C4-2B (cell line): ENCODE data around the gene UGT3A2.
"Not testable (repeated sequence)": the region's sequence is repeated elsewhere in the genome, so short reads cannot be mapped to it uniquely, and the experiment has no call there.

Experiments
- H3K27ac ChIP-seq: fragments of 450-650 bp; 2 replicates; pipeline ENCODE4 v1.5.1; 2017
- ZFX ChIP-seq: fragments of 450-650 bp; IDR thresholded peaks from 2 replicates; pipeline ENCODE4 v1.6.1; 2017
- TF ChIP-seq, protein P1 (sequence below): fragments of 450-650 bp; conservative IDR thresholded peaks from 2 replicates; pipeline ENCODE4 v1.5.1; 2017; ENCODE audit warnings: mild to moderate bottlenecking

Gene UGT3A2

GRCh38 chr5:36033486-36033885 is 33.2 kb downstream of the UGT3A2 start:
- TF ChIP-seq ZFX, result no peak
- TF ChIP-seq, protein P1, sequence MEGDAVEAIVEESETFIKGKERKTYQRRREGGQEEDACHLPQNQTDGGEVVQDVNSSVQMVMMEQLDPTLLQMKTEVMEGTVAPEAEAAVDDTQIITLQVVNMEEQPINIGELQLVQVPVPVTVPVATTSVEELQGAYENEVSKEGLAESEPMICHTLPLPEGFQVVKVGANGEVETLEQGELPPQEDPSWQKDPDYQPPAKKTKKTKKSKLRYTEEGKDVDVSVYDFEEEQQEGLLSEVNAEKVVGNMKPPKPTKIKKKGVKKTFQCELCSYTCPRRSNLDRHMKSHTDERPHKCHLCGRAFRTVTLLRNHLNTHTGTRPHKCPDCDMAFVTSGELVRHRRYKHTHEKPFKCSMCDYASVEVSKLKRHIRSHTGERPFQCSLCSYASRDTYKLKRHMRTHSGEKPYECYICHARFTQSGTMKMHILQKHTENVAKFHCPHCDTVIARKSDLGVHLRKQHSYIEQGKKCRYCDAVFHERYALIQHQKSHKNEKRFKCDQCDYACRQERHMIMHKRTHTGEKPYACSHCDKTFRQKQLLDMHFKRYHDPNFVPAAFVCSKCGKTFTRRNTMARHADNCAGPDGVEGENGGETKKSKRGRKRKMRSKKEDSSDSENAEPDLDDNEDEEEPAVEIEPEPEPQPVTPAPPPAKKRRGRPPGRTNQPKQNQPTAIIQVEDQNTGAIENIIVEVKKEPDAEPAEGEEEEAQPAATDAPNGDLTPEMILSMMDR, result no peak
- no peak overlapping the region for H3K27ac ChIP-seq

GRCh38 chr5:36033047-36033446 is 33.6 kb downstream of the UGT3A2 start:
- H3K27ac ChIP-seq, result no peak overlapping the region
- TF ChIP-seq ZFX, result no peak
- TF ChIP-seq, protein P1, result no peak

GRCh38 chr5:36031223-36031622 is 35.5 kb downstream of the UGT3A2 start:
- H3K27ac ChIP-seq, result no peak overlapping the region
- no peak for TF ChIP-seq ZFX
- TF ChIP-seq, protein P1, result no peak

GRCh38 chr5:36029914-36030313 is 36.8 kb downstream of the UGT3A2 start:
- TF ChIP-seq ZFX, result no peak
- TF ChIP-seq, protein P1, result no peak
- no peak overlapping the region for H3K27ac ChIP-seq

DNA sequence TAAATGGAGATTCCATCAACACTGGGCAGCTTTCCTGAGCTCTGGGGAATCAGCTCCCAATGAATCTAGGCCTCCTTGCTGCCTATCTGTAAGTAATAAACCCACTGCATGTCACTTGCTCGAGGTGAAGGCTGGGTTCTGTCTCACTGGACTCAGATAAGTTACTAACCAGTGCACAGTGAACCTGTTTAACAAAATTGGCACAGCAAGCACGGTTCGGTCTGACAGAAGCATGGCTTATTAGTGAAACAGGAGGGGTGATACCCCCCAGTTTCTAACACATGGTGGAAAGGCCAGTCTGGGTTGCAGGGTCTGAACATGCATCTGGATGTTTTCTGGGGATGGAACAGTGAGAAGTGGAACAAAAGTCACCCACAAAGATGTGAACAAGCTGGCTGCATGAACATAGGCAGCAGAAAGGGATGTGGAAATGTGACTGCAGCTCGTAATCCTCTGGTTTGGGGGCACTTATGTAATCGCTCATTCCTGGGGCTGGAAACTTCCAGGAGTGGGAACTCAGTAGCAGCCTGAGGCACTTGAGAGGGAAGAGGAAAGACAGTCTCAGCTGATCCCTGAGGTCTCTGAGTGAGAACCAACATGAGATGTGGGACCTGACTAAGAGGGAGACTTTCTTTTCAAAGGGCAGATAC is 37.7 kb downstream of the UGT3A2 start:
- TF ChIP-seq ZFX, result no peak
- TF ChIP-seq, protein P1, result no peak
- H3K27ac ChIP-seq, result no peak overlapping the region

DNA sequence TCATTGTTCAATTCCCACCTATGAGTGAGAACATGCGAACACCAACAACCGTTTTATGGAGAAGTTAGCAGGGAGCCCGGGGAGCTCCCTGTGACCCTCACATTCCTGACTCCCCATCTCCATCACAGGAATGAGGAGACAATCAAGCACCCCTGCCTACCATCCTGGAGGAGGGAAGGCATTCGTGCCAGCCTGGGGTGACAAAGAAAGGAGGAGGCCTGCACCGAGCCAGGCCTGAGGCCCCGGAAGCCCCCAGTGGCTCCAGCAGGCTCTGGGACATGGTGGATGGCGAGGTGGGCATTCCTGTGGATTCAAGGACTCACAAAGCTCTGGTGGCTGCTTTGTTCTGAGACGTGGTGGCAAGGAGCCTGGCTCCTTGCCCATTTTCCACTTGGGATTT is 39.0 kb downstream of the UGT3A2 start:
- TF ChIP-seq ZFX, result no peak
- TF ChIP-seq, protein P1, result no peak
- H3K27ac ChIP-seq, result no peak overlapping the region

- TF ChIP-seq, protein P1, result no peak
- TF ChIP-seq ZFX, result no peak
- no peak overlapping the region for H3K27ac ChIP-seq
Measured at GRCh38 chr5:36026706-36027465, 39.8 kb downstream of the UGT3A2 start.

GRCh38 chr5:36022246-36022645 is 44.4 kb downstream of the UGT3A2 start:
- not testable (repeated sequence) for H3K27ac ChIP-seq

DNA sequence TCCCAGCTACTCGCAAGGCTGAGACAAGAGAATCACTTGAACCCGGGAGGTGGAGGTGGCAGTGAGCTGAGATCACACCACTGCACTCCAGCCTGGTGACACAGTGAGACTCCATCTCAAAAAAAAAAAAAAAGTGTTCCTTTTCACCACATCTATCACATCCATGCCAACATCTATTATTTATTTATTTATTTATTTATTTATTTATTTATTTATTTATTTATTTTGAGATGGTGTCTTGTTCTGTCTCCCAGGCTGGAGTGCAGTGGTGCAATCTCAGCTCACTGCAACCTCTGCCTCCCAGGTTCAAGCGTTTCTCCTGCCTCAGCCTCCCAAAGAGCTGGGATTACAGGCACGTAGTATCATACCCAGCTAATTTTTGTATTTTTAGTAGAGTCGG is 47.1 kb downstream of the UGT3A2 start:
- H3K27ac ChIP-seq, result not testable (repeated sequence)
